Nephron (organoid): ENCODE measurements around the gene RBM10.

ENCODE experiments used
- H3K27ac Mint-ChIP-seq, 3 experiments: 2 replicates each; pipeline ENCODE4 v1.8.0; 2020; ENCODE audit warnings: mixed read lengths in 3 of 3, mild to moderate bottlenecking in 2 of 3, moderate library complexity in 1 of 3
- H3K27me3 Mint-ChIP-seq: 2 replicates; pipeline ENCODE4 v1.8.0; 2021; ENCODE audit warnings: low read depth, mild to moderate bottlenecking, moderate library complexity, mixed read lengths
- H3K36me3 Mint-ChIP-seq: 2 replicates; pipeline ENCODE4 v1.8.0; 2020; ENCODE audit warnings: low read depth, mixed read lengths
- H3K4me1 Mint-ChIP-seq: 2 replicates; pipeline ENCODE4 v1.8.0; 2020; ENCODE audit warnings: mixed read lengths
- H3K4me3 Mint-ChIP-seq, 3 experiments: 2 replicates each; pipeline ENCODE4 v1.8.0; 2020; ENCODE audit warnings: mild to moderate bottlenecking in 3 of 3, mixed read lengths in 3 of 3, moderate library complexity in 2 of 3
- H3K9me3 Mint-ChIP-seq: 2 replicates; pipeline ENCODE4 v1.8.0; 2020; ENCODE audit warnings: mixed read lengths
- TF ChIP-seq, protein P1 (sequence below), 3 experiments: fragments of 200-600 bp; sonication (generic); IDR thresholded peaks; one replicate each; pipeline ENCODE4 v1.5.0; 2021; ENCODE audit warnings: antibody characterized with exemption in 3 of 3; ENCODE audit not compliant: unreplicated experiment in 3 of 3

Gene RBM10

DNA sequence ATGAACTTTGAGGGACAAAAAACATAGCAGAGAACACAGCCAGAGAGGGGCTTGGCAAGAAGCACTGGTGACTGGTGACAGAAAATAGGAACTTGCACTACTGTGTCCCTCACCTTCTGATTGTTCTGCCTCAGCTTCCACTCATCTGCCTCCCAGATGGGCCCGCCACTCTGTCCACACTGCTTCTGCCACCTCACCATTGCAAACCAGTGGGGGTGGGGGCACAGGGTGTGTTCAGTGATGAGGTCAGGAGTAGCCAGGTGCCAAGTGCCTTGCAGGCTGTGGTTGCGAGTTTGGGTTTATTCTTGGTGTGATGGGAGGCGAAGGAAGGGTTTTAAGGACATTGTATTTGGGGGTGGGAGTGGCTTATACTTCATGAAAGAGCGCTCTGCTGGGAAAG is 39.5 kb downstream of the RBM10 start:
- Mint-ChIP-seq H3K27me3 (no peaks in the 10 kb centered on the region), H3K4me1 (no peaks in the 10 kb centered on the region), H3K36me3 (peaks cover 33% of the 10 kb centered on the region), H3K9me3 (no peaks in the 10 kb centered on the region), H3K27ac (no peak overlapping the region), H3K4me3 (no peak overlapping the region)
- TF ChIP-seq, protein P1, sequence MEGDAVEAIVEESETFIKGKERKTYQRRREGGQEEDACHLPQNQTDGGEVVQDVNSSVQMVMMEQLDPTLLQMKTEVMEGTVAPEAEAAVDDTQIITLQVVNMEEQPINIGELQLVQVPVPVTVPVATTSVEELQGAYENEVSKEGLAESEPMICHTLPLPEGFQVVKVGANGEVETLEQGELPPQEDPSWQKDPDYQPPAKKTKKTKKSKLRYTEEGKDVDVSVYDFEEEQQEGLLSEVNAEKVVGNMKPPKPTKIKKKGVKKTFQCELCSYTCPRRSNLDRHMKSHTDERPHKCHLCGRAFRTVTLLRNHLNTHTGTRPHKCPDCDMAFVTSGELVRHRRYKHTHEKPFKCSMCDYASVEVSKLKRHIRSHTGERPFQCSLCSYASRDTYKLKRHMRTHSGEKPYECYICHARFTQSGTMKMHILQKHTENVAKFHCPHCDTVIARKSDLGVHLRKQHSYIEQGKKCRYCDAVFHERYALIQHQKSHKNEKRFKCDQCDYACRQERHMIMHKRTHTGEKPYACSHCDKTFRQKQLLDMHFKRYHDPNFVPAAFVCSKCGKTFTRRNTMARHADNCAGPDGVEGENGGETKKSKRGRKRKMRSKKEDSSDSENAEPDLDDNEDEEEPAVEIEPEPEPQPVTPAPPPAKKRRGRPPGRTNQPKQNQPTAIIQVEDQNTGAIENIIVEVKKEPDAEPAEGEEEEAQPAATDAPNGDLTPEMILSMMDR (IDR thresholded peaks at IDR 0.05; ENCODE audit: unreplicated experiment in 3 of 3) = no peak

DNA sequence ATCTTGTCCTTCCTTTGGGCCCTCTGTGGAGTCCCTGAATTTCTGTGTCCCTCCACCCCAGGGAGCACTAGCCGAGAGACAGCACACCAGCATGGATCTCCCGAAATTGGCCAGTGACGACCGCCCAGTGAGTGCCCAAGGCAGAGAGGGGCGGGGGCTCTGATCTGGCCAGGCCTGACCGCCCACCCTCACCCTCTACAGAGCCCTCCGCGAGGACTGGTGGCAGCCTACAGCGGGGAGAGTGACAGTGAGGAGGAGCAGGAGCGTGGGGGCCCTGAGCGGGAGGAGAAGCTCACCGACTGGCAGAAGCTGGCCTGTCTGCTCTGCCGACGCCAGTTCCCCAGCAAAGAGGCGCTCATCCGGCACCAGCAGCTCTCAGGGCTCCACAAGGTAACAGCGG is 40.2 kb downstream of the RBM10 start:
- TF ChIP-seq, protein P1 (IDR thresholded peaks at IDR 0.05; ENCODE audit: unreplicated experiment in 3 of 3) = no peak
- Mint-ChIP-seq H3K36me3 (peaks cover 31% of the 10 kb centered on the region), H3K4me3 (no peak overlapping the region), H3K9me3 (no peaks in the 10 kb centered on the region), H3K27ac (no peak overlapping the region), H3K4me1 (no peaks in the 10 kb centered on the region), H3K27me3 (no peaks in the 10 kb centered on the region)

DNA sequence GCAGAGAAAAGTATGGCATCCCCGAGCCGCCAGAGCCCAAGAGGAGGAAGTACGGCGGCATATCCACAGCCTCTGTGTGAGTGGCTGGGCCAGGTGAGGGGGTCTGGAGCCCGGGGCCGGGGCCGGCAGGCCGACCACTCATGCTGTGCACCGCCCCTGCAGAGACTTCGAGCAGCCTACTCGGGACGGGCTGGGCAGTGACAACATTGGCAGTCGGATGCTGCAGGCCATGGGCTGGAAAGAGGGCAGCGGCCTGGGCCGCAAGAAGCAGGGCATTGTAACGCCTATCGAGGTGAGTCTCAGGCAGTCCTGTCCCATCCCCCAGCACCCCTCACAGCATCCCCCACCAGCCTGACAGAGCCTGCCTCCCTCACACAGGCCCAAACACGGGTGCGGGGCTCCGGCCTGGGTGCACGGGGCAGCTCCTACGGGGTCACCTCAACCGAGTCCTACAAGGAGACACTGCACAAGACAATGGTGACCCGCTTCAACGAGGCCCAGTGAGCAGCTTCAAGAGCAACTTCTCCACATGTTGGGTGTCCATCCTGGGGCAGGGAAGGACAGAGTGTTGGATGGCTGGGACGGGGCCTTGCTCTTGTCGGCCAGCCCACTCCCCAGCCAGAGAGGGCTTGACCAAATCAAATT is 41.2 kb downstream of the RBM10 start:
- H3K4me3 Mint-ChIP-seq = no peak overlapping the region
- peaks cover 24% of the 10 kb centered on the region for H3K36me3 Mint-ChIP-seq
- no peak overlapping the region for H3K27ac Mint-ChIP-seq
- H3K4me1 Mint-ChIP-seq = no peaks in the 10 kb centered on the region
- no peaks in the 10 kb centered on the region for H3K27me3 Mint-ChIP-seq
- H3K9me3 Mint-ChIP-seq = no peaks in the 10 kb centered on the region
- TF ChIP-seq, protein P1 (IDR thresholded peaks at IDR 0.05; ENCODE audit: unreplicated experiment in 3 of 3) = no peak

DNA sequence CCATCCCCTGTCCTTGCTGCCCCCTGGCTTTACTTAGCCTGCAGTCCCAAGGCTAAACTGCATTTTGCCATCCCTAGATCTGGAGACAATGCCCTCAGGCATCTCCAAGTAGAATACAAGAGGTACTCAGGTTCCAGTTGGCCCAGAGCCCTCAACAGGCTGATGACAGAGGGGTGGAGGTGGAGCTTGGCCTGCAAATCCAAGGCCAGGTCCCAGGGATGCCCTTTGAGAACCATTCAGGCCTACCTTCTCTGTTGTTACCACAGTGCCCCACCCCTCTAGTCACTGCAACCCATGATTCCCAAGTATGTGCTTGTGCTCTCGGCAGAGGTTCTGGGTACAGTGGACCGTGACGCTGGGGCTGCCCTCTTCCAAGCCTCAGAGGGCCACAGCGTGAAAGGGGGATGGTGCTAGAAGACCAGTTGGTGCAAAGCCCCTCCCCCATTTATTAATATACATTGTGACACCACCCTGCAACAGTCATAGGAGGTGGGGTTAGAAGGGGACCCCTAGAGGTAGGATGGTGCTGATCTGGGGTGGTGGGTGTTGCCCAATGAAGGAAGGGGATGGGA is 42.2 kb downstream of the RBM10 start:
- no peaks in the 10 kb centered on the region for H3K9me3 Mint-ChIP-seq
- TF ChIP-seq, protein P1 (IDR thresholded peaks at IDR 0.05; ENCODE audit: unreplicated experiment in 3 of 3) = no peak

DNA sequence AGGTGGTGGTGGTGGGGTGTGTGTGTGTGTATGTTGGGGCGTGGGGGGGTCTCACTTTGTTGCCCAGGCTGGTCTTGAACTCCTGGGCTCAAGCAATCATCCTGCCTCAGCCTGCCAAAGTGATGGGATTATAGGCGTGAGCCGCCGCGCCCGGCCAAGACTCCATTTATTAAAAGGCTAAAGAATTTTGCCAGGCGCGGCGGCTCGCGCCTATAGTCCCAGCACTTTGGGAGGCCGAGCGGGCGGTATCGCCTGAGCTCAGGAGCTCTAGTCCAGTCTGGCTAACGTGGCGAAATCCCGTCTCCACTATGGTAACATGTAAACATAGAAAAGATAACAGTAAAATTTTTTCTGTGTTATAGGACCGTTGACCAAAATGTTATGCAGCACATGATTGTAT is 44.9 kb downstream of the RBM10 start:
- no peaks in the 10 kb centered on the region for H3K27me3 Mint-ChIP-seq
- TF ChIP-seq, protein P1 (IDR thresholded peaks at IDR 0.05; ENCODE audit: unreplicated experiment in 3 of 3) = no peak
- peaks cover 14% of the 10 kb centered on the region for H3K4me1 Mint-ChIP-seq
- no peak overlapping the region for H3K27ac Mint-ChIP-seq
- H3K9me3 Mint-ChIP-seq = no peaks in the 10 kb centered on the region
- no peak overlapping the region for H3K4me3 Mint-ChIP-seq
- peaks cover 15% of the 10 kb centered on the region for H3K36me3 Mint-ChIP-seq

More for the DNA sequence above, 42.2 kb downstream of the RBM10 start:
- Mint-ChIP-seq H3K27ac (peak overlapping the region in 1 of 3 experiments; percentile 20), H3K36me3 (peaks cover 22% of the 10 kb centered on the region), H3K4me1 (no peaks in the 10 kb centered on the region), H3K4me3 (no peak overlapping the region), H3K27me3 (no peaks in the 10 kb centered on the region)
